Brain pericyte (primary cell): ENCODE data around the gene TIMELESS.
"Not testable (repeated sequence)": the region's sequence is repeated elsewhere in the genome, so short reads cannot be mapped to it uniquely, and the experiment has no call there.

ENCODE experiments used
- DNase-seq: peaks from one replicate; pipeline ENCODE4 v3.0.0-alpha.2; 2012; ENCODE audit warnings: low read depth, low spot score

TIMELESS gene

GRCh38 chr12:56411781-56412639, 37.2 kb downstream of the TIMELESS start:
- no peak for DNase-seq

GRCh38 chr12:56410768-56411167, 38.5 kb downstream of the TIMELESS start:
- DNase-seq, result no peak

- DNase-seq, result no peak
Observed at GRCh38 chr12:56408799-56409417, 40.3 kb downstream of the TIMELESS start.

GRCh38 chr12:56404227-56404626, 45.0 kb downstream of the TIMELESS start:
- DNase-seq, result not testable (repeated sequence)

GRCh38 chr12:56401612-56402011, 47.6 kb downstream of the TIMELESS start:
- DNase-seq, result not testable (repeated sequence)

GRCh38 chr12:56401125-56401524, 48.1 kb downstream of the TIMELESS start:
- not testable (repeated sequence) for DNase-seq

- DNase-seq, result not testable (repeated sequence)
Observed at GRCh38 chr12:56399466-56399865, 49.8 kb downstream of the TIMELESS start.

GRCh38 chr12:56398324-56398723, 50.9 kb downstream of the TIMELESS start:
- DNase-seq, result no peak

- DNase-seq, result no peak
Observed at GRCh38 chr12:56392331-56392730, 56.9 kb downstream of the TIMELESS start.

- DNase-seq, result no peak
Observed at GRCh38 chr12:56391721-56392120, 57.5 kb downstream of the TIMELESS start.

GRCh38 chr12:56389412-56389811, 59.8 kb downstream of the TIMELESS start:
- no peak for DNase-seq

- peak; percentile 7 for DNase-seq
Observed at GRCh38 chr12:56387152-56387736, 62.0 kb downstream of the TIMELESS start.

- no peak for DNase-seq
Observed at GRCh38 chr12:56385873-56386272, 63.4 kb downstream of the TIMELESS start.

GRCh38 chr12:56382611-56383010, 66.6 kb downstream of the TIMELESS start:
- DNase-seq, result no peak

GRCh38 chr12:56377989-56378316, 71.3 kb downstream of the TIMELESS start:
- no peak for DNase-seq

- DNase-seq, result no peak
Observed at GRCh38 chr12:56377310-56377988, 71.8 kb downstream of the TIMELESS start.

GRCh38 chr12:56375598-56376434, 73.4 kb downstream of the TIMELESS start:
- DNase-seq, result no peak

GRCh38 chr12:56374726-56375597, 74.3 kb downstream of the TIMELESS start:
- no peak for DNase-seq

GRCh38 chr12:56373515-56373914, 75.7 kb downstream of the TIMELESS start:
- DNase-seq, result no peak

- DNase-seq, result no peak
Observed at GRCh38 chr12:56366948-56367347, 82.3 kb downstream of the TIMELESS start.
